Measurements from ENCODE around the gene CLNS1A. TPM values are rescaled to one million over a fixed set of nuclear protein-coding genes. Genes with fewer than 3 reads are reported as not detected.

Gene CLNS1A
- total RNA-seq, 1 experiment from 2014 or later, result 151 TPM

DNA sequence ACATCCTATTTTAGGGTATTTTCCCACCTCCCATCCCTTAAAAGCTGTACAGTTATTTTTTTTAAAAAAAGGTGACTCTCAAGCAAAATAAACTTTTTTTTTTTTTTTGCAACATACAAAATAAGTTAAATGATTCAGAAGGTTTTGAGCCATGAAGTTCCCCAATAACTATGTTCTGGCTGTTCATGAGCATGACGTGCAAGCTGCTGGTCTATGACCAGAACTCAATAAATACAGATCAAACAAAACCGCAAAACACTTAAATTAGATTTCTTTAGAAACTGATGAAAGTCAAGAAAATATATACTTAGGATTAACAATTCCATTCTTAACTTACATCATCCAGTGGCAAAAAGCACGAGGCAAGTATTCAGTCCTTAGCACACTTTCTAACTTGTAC is 24.1 kb upstream of the CLNS1A start:
- H3K9me2 ChIP-seq (ENCODE audit: insufficient read depth), result no peaks in the 10 kb centered on the region
- H4K20me1 ChIP-seq (ENCODE audit: insufficient read depth), result no peaks in the 10 kb centered on the region
- intact Hi-C loops (cut with micrococcal nuclease), result no loop called here
- no peak for ATAC-seq
- no peaks in the 10 kb centered on the region for H3K4me1 ChIP-seq (ENCODE audit: control insufficient read depth in 1 of 2, insufficient read depth in 2 of 2, low read length in 2 of 2)
- H2AFZ ChIP-seq (ENCODE audit: low read depth, low read length, poor library complexity, severe bottlenecking), result no peak overlapping the region
- no peaks in the 10 kb centered on the region for H3K79me2 ChIP-seq (ENCODE audit: insufficient read depth, low read length)
- ChIA-PET POLR2A (no interaction called here), RAD21 (ENCODE audit: low non-redundant PET in 1 of 2, low total read pairs in 2 of 2, uncharacterized antibody in 2 of 2, unreplicated experiment in 2 of 2) (no interaction called here), CTCF (no interaction called here)
- H3K36me3 ChIP-seq (ENCODE audit: control insufficient read depth in 1 of 2, insufficient read depth in 2 of 2, low read length in 2 of 2), result peaks cover 0 to 6% of the 10 kb centered on the region in 2 experiments; a peak in 2 of 4 replicates
- no peak overlapping the region for H3K4me3 ChIP-seq (replicated peaks in 1 of 2; ENCODE audit: low read depth in 1 of 2, low read length in 2 of 2)
- BruUV-seq (replicated peaks), result no TSS peak
- H3K27ac ChIP-seq (ENCODE audit: low read depth, low read length), result no peak overlapping the region
- no peaks in the 10 kb centered on the region for H3K27me3 ChIP-seq (ENCODE audit: insufficient read depth, low read length)
- no peak overlapping the region for H3K4me2 ChIP-seq (ENCODE audit: low read length)
- TF ChIP-seq RAD21 (IDR thresholded peaks at IDR 0.05; ENCODE audit: low read depth) (no peak), JUND (IDR thresholded peaks at IDR 0.05) (no peak), YY1 (IDR thresholded peaks at IDR 0.05; ENCODE audit: extremely low read depth, insufficient replicate concordance, low read depth, low read length) (no peak), ZNF274 (IDR thresholded peaks at IDR 0.05; ENCODE audit: low read depth, low read length) (no peak), TCF7L2 (IDR thresholded peaks at IDR 0.05; ENCODE audit: borderline replicate concordance, extremely low read depth, insufficient read depth, insufficient read length) (no peak), SRF (IDR thresholded peaks at IDR 0.05; ENCODE audit: low read depth) (no peak)
- TF ChIP-seq, protein P1, sequence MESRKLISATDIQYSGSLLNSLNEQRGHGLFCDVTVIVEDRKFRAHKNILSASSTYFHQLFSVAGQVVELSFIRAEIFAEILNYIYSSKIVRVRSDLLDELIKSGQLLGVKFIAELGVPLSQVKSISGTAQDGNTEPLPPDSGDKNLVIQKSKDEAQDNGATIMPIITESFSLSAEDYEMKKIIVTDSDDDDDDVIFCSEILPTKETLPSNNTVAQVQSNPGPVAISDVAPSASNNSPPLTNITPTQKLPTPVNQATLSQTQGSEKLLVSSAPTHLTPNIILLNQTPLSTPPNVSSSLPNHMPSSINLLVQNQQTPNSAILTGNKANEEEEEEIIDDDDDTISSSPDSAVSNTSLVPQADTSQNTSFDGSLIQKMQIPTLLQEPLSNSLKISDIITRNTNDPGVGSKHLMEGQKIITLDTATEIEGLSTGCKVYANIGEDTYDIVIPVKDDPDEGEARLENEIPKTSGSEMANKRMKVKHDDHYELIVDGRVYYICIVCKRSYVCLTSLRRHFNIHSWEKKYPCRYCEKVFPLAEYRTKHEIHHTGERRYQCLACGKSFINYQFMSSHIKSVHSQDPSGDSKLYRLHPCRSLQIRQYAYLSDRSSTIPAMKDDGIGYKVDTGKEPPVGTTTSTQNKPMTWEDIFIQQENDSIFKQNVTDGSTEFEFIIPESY (IDR thresholded peaks at IDR 0.05; ENCODE audit: extremely low read depth, insufficient replicate concordance, low read length), result no peak
- TF ChIP-seq, protein P2, sequence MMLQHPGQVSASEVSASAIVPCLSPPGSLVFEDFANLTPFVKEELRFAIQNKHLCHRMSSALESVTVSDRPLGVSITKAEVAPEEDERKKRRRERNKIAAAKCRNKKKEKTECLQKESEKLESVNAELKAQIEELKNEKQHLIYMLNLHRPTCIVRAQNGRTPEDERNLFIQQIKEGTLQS (IDR thresholded peaks at IDR 0.05), result no peak
- H3K9me3 ChIP-seq (ENCODE audit: control insufficient read depth in 1 of 2, insufficient read depth in 1 of 2, low read depth in 1 of 2, low read length in 2 of 2), result no peaks in the 10 kb centered on the region
- no peak for DNase-seq (ENCODE audit: low read depth, low spot score)
- H3K9ac ChIP-seq (ENCODE audit: low read length), result no peak overlapping the region

All from HCT116 (cell line).